H1 (cell line): ENCODE results near the gene MIF4GD. TPM values are rescaled to one million over a fixed set of nuclear protein-coding genes. Genes with fewer than 3 reads are reported as not detected.

Experiments
- ATF2 ChIP-seq: IDR thresholded peaks from 2 replicates; pipeline ENCODE4 v1.6.1; 2012; ENCODE audit warnings: low read length, inconsistent platforms
- CTBP2 ChIP-seq: IDR thresholded peaks from 2 replicates; pipeline ENCODE4 v1.7.0; 2011; ENCODE audit warnings: borderline replicate concordance, mild to moderate bottlenecking, moderate library complexity, mixed read lengths, low read length; ENCODE audit not compliant: insufficient read depth, insufficient read length
- EGR1 ChIP-seq: IDR thresholded peaks from 2 replicates; pipeline ENCODE4 v1.6.1; 2011; ENCODE audit warnings: low read depth, low read length, borderline replicate concordance
- HDAC2 ChIP-seq, 2 experiments: fragments of 300-600 bp in 1 of 2; sonication (generic) in 1 of 2; IDR thresholded peaks; 2 replicates each; pipeline ENCODE4 v1.6.1; 2011 to 2012; ENCODE audit warnings: low read depth in 2 of 2, low read length in 2 of 2, mild to moderate bottlenecking in 2 of 2, moderate library complexity in 2 of 2, borderline replicate concordance in 1 of 2, inconsistent platforms in 1 of 2
- JUND ChIP-seq: IDR thresholded peaks from 2 replicates; pipeline ENCODE4 v1.6.1; 2011; ENCODE audit warnings: mild to moderate bottlenecking, improper control_type of control experiment, low read length
- RAD21 ChIP-seq, 2 experiments: IDR thresholded peaks in 1 of 2; conservative IDR thresholded peaks in 1 of 2; 2 replicates each; pipeline ENCODE4 v1.6.1; 2011; ENCODE audit warnings: low read depth in 2 of 2, low read length in 2 of 2, improper control_type of control experiment in 1 of 2, inconsistent platforms in 1 of 2, mild to moderate bottlenecking in 1 of 2, moderate library complexity in 1 of 2
- SAP30 ChIP-seq: fragments of 300-600 bp; sonication (generic); IDR thresholded peaks from 2 replicates; pipeline ENCODE4 v1.7.1; 2012; ENCODE audit warnings: low read length, moderate library complexity, mild to moderate bottlenecking, inconsistent platforms; ENCODE audit not compliant: insufficient read depth, insufficient replicate concordance
- polyA plus RNA-seq, 7 experiments: library from polyadenylated mRNA; depleted of rRNA in 3 of 7; stranded (reverse) in 5 of 7; unstranded in 2 of 7; fragments of >200 nt in 5 of 7; fragments of 200-250 nt in 2 of 7; gene quantifications; 1 replicate in 5 of 7; 2 replicates in 1 of 7; 4 replicates in 1 of 7; pipeline versions ENCODE4 v1.2.1 to v1.2.3, GENCODE V29; 2011 to 2013; ENCODE audit warnings: missing spikeins in 2 of 7, mixed read lengths in 2 of 7
- total RNA-seq: library from RNA; stranded (reverse); fragmentation: NEBNext Ultra II Directional; extraction: Animal tissue kit (Norgen Biotek cat#: 25700); gene quantifications from 2 replicates; pipeline ENCODE4 v1.2.1, GENCODE V29; 2021

Gene MIF4GD
- total and polyA plus RNA-seq, 2 of the 8 experiments (the other 6 are each of a cell fraction or from before 2014, with no cell fraction given), result 16.1 to 51.1 TPM

GRCh38 chr17:75240394-75241142 lies 30.5 kb downstream of the MIF4GD start (continued):
- peak; percentile 57 to 72 for TF ChIP-seq RAD21 (IDR thresholded peaks at IDR 0.05 in 1 of 2, conservative IDR thresholded peaks at IDR 0.05 in 1 of 2; ENCODE audit: low read depth in 2 of 2, low read length in 2 of 2)
- TF ChIP-seq HDAC2 (IDR thresholded peaks at IDR 0.05; ENCODE audit: borderline replicate concordance in 1 of 2, low read depth in 2 of 2, low read length in 2 of 2), result 0 out of 4 replicates have a peak, but pooled peaks of 1 of the 2 experiments have one; percentile 47
- TF ChIP-seq EGR1, result no peak
- no peak for TF ChIP-seq CTBP2
- no peak for TF ChIP-seq SAP30
- peak; percentile 75 for TF ChIP-seq ATF2
- no peak for TF ChIP-seq JUND
